ENCODE results near the gene AARSD1.
A peak's percentile ranks its signal among the peaks of the same experiment; 100 is the strongest.
"Not testable (repeated sequence)": the region's sequence is repeated elsewhere in the genome, so short reads cannot be mapped to it uniquely, and the experiment has no call there.

Gene AARSD1

GRCh38 chr17:42924891-42925290 lies 39.4 kb downstream of the AARSD1 start:
- Histone ChIP-seq H3K4me3 (IDR thresholded peaks at IDR 0.05; ENCODE audit: insufficient read depth, low read depth, low read length) (no peak overlapping the region), H2AFZ (ENCODE audit: low read depth) (no peak overlapping the region)

GRCh38 chr17:42923472-42923871 lies 40.8 kb downstream of the AARSD1 start:
- H3K4me1 ChIP-seq (ENCODE audit: low read depth, poor library complexity, severe bottlenecking): peaks cover 37% of the 10 kb centered on the region
- not testable (repeated sequence) for H3K27ac ChIP-seq; H3K79me2 ChIP-seq (ENCODE audit: insufficient read depth, low read depth); H2AFZ ChIP-seq (ENCODE audit: low read depth); H3K36me3 ChIP-seq (ENCODE audit: insufficient read depth); H3K4me2 ChIP-seq; H4K20me1 ChIP-seq (ENCODE audit: insufficient read depth); H3K27me3 ChIP-seq (ENCODE audit: insufficient read depth, low read depth); H3K9ac ChIP-seq; H3K4me3 ChIP-seq (IDR thresholded peaks at IDR 0.05; ENCODE audit: insufficient read depth, low read depth, low read length)

More at GRCh38 chr17:42924891-42925290, 39.4 kb downstream of the AARSD1 start:
- H3K79me2 ChIP-seq (ENCODE audit: insufficient read depth, low read depth): no peaks in the 10 kb centered on the region
- no peak for TF ChIP-seq CTCF (conservative IDR thresholded peaks at IDR 0.05; ENCODE audit: low read depth, low read length)
- H3K9ac ChIP-seq: no peak overlapping the region
- peaks cover 36% of the 10 kb centered on the region for H3K4me1 ChIP-seq (ENCODE audit: low read depth, poor library complexity, severe bottlenecking)
- H3K27me3 ChIP-seq (ENCODE audit: insufficient read depth, low read depth): no peaks in the 10 kb centered on the region
- no peaks in the 10 kb centered on the region for H3K36me3 ChIP-seq (ENCODE audit: insufficient read depth)
- H3K27ac ChIP-seq: no peak overlapping the region
- H4K20me1 ChIP-seq (ENCODE audit: insufficient read depth): no peaks in the 10 kb centered on the region
- no peak overlapping the region for H3K4me2 ChIP-seq

GRCh38 chr17:42922294-42922693 lies 42.0 kb downstream of the AARSD1 start:
- Histone ChIP-seq H3K9ac (no peak overlapping the region), H3K27ac (no peak overlapping the region), H3K27me3 (ENCODE audit: insufficient read depth, low read depth) (no peaks in the 10 kb centered on the region), H3K4me3 (IDR thresholded peaks at IDR 0.05; ENCODE audit: insufficient read depth, low read depth, low read length) (no peak overlapping the region), H3K4me2 (no peak overlapping the region), H4K20me1 (ENCODE audit: insufficient read depth) (no peaks in the 10 kb centered on the region), H3K36me3 (ENCODE audit: insufficient read depth) (no peaks in the 10 kb centered on the region), H2AFZ (ENCODE audit: low read depth) (no peak overlapping the region), H3K79me2 (ENCODE audit: insufficient read depth, low read depth) (no peaks in the 10 kb centered on the region), H3K4me1 (ENCODE audit: low read depth, poor library complexity, severe bottlenecking) (peaks cover 38% of the 10 kb centered on the region)
- TF ChIP-seq CTCF (conservative IDR thresholded peaks at IDR 0.05; ENCODE audit: low read depth, low read length): no peak

GRCh38 chr17:42920922-42921321 lies 43.3 kb downstream of the AARSD1 start:
- Histone ChIP-seq H3K4me2 (peak overlapping the region; percentile 48), H3K27me3 (ENCODE audit: insufficient read depth, low read depth) (no peaks in the 10 kb centered on the region), H3K4me3 (IDR thresholded peaks at IDR 0.05; ENCODE audit: insufficient read depth, low read depth, low read length) (no peak overlapping the region), H3K4me1 (ENCODE audit: low read depth, poor library complexity, severe bottlenecking) (peaks cover 46% of the 10 kb centered on the region), H2AFZ (ENCODE audit: low read depth) (peak overlapping the region; percentile 30; the same call in 1 of the 2 replicates), H3K27ac (no peak overlapping the region), H3K9ac (no peak overlapping the region), H4K20me1 (ENCODE audit: insufficient read depth) (no peaks in the 10 kb centered on the region), H3K36me3 (ENCODE audit: insufficient read depth) (no peaks in the 10 kb centered on the region), H3K79me2 (ENCODE audit: insufficient read depth, low read depth) (no peaks in the 10 kb centered on the region)
- no peak for TF ChIP-seq CTCF (conservative IDR thresholded peaks at IDR 0.05; ENCODE audit: low read depth, low read length)

- Histone ChIP-seq H3K4me1 (ENCODE audit: low read depth, poor library complexity, severe bottlenecking) (peaks cover 50% of the 10 kb centered on the region), H4K20me1 (ENCODE audit: insufficient read depth) (no peaks in the 10 kb centered on the region), H3K36me3 (ENCODE audit: insufficient read depth) (no peaks in the 10 kb centered on the region), H3K4me3 (IDR thresholded peaks at IDR 0.05; ENCODE audit: insufficient read depth, low read depth, low read length) (no peak overlapping the region), H3K27ac (peak overlapping the region; percentile 39; the same call in 1 of the 2 replicates), H3K4me2 (peak overlapping the region; percentile 48), H3K27me3 (ENCODE audit: insufficient read depth, low read depth) (no peaks in the 10 kb centered on the region), H2AFZ (ENCODE audit: low read depth) (peak overlapping the region; percentile 30), H3K79me2 (ENCODE audit: insufficient read depth, low read depth) (no peaks in the 10 kb centered on the region), H3K9ac (no peak overlapping the region)
- TF ChIP-seq CTCF (conservative IDR thresholded peaks at IDR 0.05; ENCODE audit: low read depth, low read length): no peak
Observed at GRCh38 chr17:42920106-42920900, 44.0 kb downstream of the AARSD1 start.

GRCh38 chr17:42919522-42920077 lies 44.7 kb downstream of the AARSD1 start:
- H3K4me2 ChIP-seq: peak overlapping the region; percentile 48

More at GRCh38 chr17:42919522-42920077, 44.7 kb downstream of the AARSD1 start:
- not testable (repeated sequence) for H3K4me3 ChIP-seq (IDR thresholded peaks at IDR 0.05; ENCODE audit: insufficient read depth, low read depth, low read length); H3K79me2 ChIP-seq (ENCODE audit: insufficient read depth, low read depth); H3K27me3 ChIP-seq (ENCODE audit: insufficient read depth, low read depth); H3K9ac ChIP-seq; H4K20me1 ChIP-seq (ENCODE audit: insufficient read depth); H3K36me3 ChIP-seq (ENCODE audit: insufficient read depth)
- H3K27ac ChIP-seq: peak overlapping the region; percentile 44
- peaks cover 50% of the 10 kb centered on the region for H3K4me1 ChIP-seq (ENCODE audit: low read depth, poor library complexity, severe bottlenecking)
- H2AFZ ChIP-seq (ENCODE audit: low read depth): peak overlapping the region; percentile 30
